ENCODE results near the gene KCNH1. TPM values are rescaled to one million over a fixed set of nuclear protein-coding genes. Genes with fewer than 3 reads are reported as not detected.

The KCNH1 gene
- total and polyA plus RNA-seq, 2 of the 4 experiments (the other 2 are of a cell fraction), result 0.27 to 0.54 TPM

DNA sequence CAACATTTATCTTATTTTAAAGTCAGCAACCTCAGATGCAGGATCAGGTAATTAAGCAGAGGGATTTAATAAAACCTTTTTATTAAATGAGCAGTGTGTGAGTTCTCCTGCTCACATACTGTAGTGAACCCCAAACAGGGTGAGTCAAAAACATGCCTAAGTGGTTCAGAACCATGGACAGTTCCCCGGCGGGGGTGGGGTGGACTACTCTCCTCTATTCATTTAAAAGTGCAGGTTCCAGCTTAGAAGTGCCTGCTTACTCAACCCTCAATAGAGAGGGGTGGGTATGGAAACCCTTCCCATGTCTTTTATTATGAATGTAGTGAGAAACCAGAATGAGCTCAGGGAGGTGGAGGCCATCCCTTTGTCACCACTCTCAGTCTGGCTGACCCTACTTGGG lies 407.3 kb downstream of the KCNH1 start:
- Histone ChIP-seq H2BK20ac (ENCODE audit: low read depth, low read length) (no peak overlapping the region), H3K23ac (ENCODE audit: low read depth, low read length) (no peak overlapping the region), H3K9me1 (ENCODE audit: insufficient read depth, low read length) (no peaks in the 10 kb centered on the region), H4K5ac (ENCODE audit: low read depth, low read length) (no peak overlapping the region), H4K91ac (ENCODE audit: insufficient read depth, low read depth, low read length) (no peak overlapping the region), H2AFZ (replicated peaks; ENCODE audit: low read length, poor library complexity) (no peak overlapping the region), H3K18ac (ENCODE audit: low read depth, low read length) (no peak overlapping the region), H3K27ac (ENCODE audit: insufficient read depth, low read length) (no peak overlapping the region), H3K4me2 (ENCODE audit: low read depth, low read length) (no peak overlapping the region), H3K9me3 (ENCODE audit: control insufficient read depth, insufficient read depth, low read length) (no peaks in the 10 kb centered on the region), H3K4ac (ENCODE audit: low read depth, low read length) (no peak overlapping the region), H3K4me3 (ENCODE audit: insufficient read depth, low read depth, low read length) (no peak overlapping the region), H3K56ac (ENCODE audit: extremely low read depth, insufficient read depth, low read length) (no peak overlapping the region), H3K79me1 (ENCODE audit: low read depth in 1 of 2, low read length in 2 of 2) (no peaks in the 10 kb centered on the region), H2AK5ac (ENCODE audit: low read depth, low read length) (no peak overlapping the region), H2BK120ac (ENCODE audit: low read depth, low read length) (no peak overlapping the region), H4K8ac (ENCODE audit: low read depth in 2 of 2, low read length in 2 of 2) (no peak overlapping the region), H3K36me3 (ENCODE audit: control insufficient read depth, insufficient read depth, low read length) (no peaks in the 10 kb centered on the region), H2BK5ac (ENCODE audit: low read depth, low read length, poor library complexity, severe bottlenecking) (no peak overlapping the region), H3K27me3 (ENCODE audit: control insufficient read depth, insufficient read depth, low read length) (no peaks in the 10 kb centered on the region), H3K4me1 (ENCODE audit: control insufficient read depth, insufficient read depth, low read length) (no peaks in the 10 kb centered on the region), H3K14ac (replicated peaks; ENCODE audit: low read depth, low read length) (no peak overlapping the region), H4K20me1 (ENCODE audit: insufficient read depth, low read length) (no peaks in the 10 kb centered on the region), H2AK9ac (replicated peaks; ENCODE audit: low read depth, low read length, poor library complexity) (no peak overlapping the region), H2BK15ac (ENCODE audit: low read depth, low read length) (no peak overlapping the region), H3K9ac (ENCODE audit: low read depth, low read length) (no peak overlapping the region)
- ATAC-seq (ENCODE audit: low read depth) (peak; percentile 60), DNase-seq (peak; percentile 18)
- in situ Hi-C loops (cut with MboI; ENCODE audit: low sequenced_read_pairs) (no loop called here), intact Hi-C loops (cut with micrococcal nuclease) (no loop called here), dilution Hi-C loops (cut with HindIII; ENCODE audit: low sequenced_read_pairs, unreplicated experiment) (no loop called here)
- POLR2A ChIA-PET (ENCODE audit: unreplicated experiment), result no interaction called here
- TF ChIP-seq RCOR1 (IDR thresholded peaks at IDR 0.05; ENCODE audit: insufficient replicate concordance, low read length) (no peak), POLR2A (IDR thresholded peaks at IDR 0.05; ENCODE audit: low read depth, low read length) (no peak), MAFK (IDR thresholded peaks at IDR 0.05; ENCODE audit: low read depth, low read length) (no peak), CHD1 (IDR thresholded peaks at IDR 0.05; ENCODE audit: low read depth, low read length) (no peak), NFE2L2 (IDR thresholded peaks at IDR 0.05; ENCODE audit: low read depth, low read length) (no peak), RFX5 (IDR thresholded peaks at IDR 0.05; ENCODE audit: low read depth, low read length) (no peak), MXI1 (IDR thresholded peaks at IDR 0.05; ENCODE audit: borderline replicate concordance, low read depth, low read length) (no peak), MAZ (IDR thresholded peaks at IDR 0.05; ENCODE audit: borderline replicate concordance, low read depth, low read length) (peak; percentile 52; the same call in 1 of the 2 replicates)
- TF ChIP-seq, protein P1, sequence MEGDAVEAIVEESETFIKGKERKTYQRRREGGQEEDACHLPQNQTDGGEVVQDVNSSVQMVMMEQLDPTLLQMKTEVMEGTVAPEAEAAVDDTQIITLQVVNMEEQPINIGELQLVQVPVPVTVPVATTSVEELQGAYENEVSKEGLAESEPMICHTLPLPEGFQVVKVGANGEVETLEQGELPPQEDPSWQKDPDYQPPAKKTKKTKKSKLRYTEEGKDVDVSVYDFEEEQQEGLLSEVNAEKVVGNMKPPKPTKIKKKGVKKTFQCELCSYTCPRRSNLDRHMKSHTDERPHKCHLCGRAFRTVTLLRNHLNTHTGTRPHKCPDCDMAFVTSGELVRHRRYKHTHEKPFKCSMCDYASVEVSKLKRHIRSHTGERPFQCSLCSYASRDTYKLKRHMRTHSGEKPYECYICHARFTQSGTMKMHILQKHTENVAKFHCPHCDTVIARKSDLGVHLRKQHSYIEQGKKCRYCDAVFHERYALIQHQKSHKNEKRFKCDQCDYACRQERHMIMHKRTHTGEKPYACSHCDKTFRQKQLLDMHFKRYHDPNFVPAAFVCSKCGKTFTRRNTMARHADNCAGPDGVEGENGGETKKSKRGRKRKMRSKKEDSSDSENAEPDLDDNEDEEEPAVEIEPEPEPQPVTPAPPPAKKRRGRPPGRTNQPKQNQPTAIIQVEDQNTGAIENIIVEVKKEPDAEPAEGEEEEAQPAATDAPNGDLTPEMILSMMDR (conservative IDR thresholded peaks at IDR 0.05; ENCODE audit: low read depth, low read length), result no peak
- no CpG with 5 or more reads among the region's 2 CpGs for WGBS, 2 experiments (ENCODE audit: extremely low coverage in 2 of 2, insufficient read length in 1 of 2)
- BruUV-seq (replicated peaks), result no TSS peak
- CTCF ChIA-PET, result no interaction called here
